GM23338 (cell line): ENCODE results near the gene ITGA8. TPM values are rescaled to one million over a fixed set of nuclear protein-coding genes. Genes with fewer than 3 reads are reported as not detected.

Source experiments
- ATAC-seq: fragments of 200-7000 bp; cut with Tn5 transposase; 3 replicates; pipeline ENCODE4 v1.9.1; 2020
- DNase-seq: peaks from one replicate; pipeline ENCODE4 v3.0.0-alpha.2; 2015; ENCODE audit warnings: low spot score
- H2AFZ ChIP-seq: fragments of 200-600 bp; sonication (generic); 2 replicates; pipeline ENCODE4 v1.8.0; 2016; ENCODE audit warnings: antibody characterized with exemption, mild to moderate bottlenecking, moderate library complexity
- H3F3A ChIP-seq: fragments of 200-600 bp; sonication (generic); replicated peaks from 2 replicates; pipeline ENCODE4 v1.8.0; 2017; ENCODE audit warnings: antibody characterized with exemption, mixed run types, low read depth
- H3K27ac ChIP-seq: fragments of 200-600 bp; sonication (generic); 2 replicates; pipeline ENCODE4 v1.6.1; 2016; ENCODE audit warnings: low read depth
- H3K27me3 ChIP-seq: fragments of 200-600 bp; sonication (generic); 2 replicates; pipeline ENCODE4 v1.8.0; 2016; ENCODE audit warnings: mild to moderate bottlenecking, mixed run types, moderate library complexity; ENCODE audit not compliant: insufficient read depth
- H3K36me3 ChIP-seq: fragments of 200-600 bp; sonication (generic); 2 replicates; pipeline ENCODE4 v1.8.0; 2016; ENCODE audit warnings: mild to moderate bottlenecking; ENCODE audit not compliant: insufficient read depth
- H3K4me1 ChIP-seq: fragments of 200-600 bp; sonication (generic); 2 replicates; pipeline ENCODE4 v1.8.0; 2016; ENCODE audit warnings: mild to moderate bottlenecking, moderate library complexity; ENCODE audit not compliant: insufficient read depth
- H3K4me2 ChIP-seq: fragments of 200-600 bp; sonication (generic); 2 replicates; pipeline ENCODE4 v1.7.1; 2017; ENCODE audit warnings: mixed run types
- H3K4me3 ChIP-seq: fragments of 200-600 bp; sonication (generic); 2 replicates; pipeline ENCODE4 v1.6.1; 2016; ENCODE audit warnings: mixed run types
- H3K79me2 ChIP-seq: fragments of 200-600 bp; sonication (generic); replicated peaks from 2 replicates; pipeline ENCODE4 v1.8.0; 2017; ENCODE audit warnings: mild to moderate bottlenecking; ENCODE audit not compliant: insufficient read depth
- H3K9me2 ChIP-seq: fragments of 200-600 bp; sonication (generic); 2 replicates; pipeline ENCODE4 v1.8.0; 2017; ENCODE audit not compliant: insufficient read depth
- H4K20me1 ChIP-seq: fragments of 200-600 bp; sonication (generic); replicated peaks from 2 replicates; pipeline ENCODE4 v1.8.0; 2017; ENCODE audit warnings: mild to moderate bottlenecking; ENCODE audit not compliant: insufficient read depth
- H3K27ac Mint-ChIP-seq: 2 replicates; pipeline ENCODE4 v1.8.0; 2020; ENCODE audit warnings: inconsistent platforms, mild to moderate bottlenecking, moderate library complexity, mixed read lengths
- H3K27me3 Mint-ChIP-seq: 3 replicates; pipeline ENCODE4 v1.8.0; 2022; ENCODE audit warnings: low read depth, mild to moderate bottlenecking, moderate library complexity, mixed read lengths, inconsistent platforms; ENCODE audit not compliant: insufficient read depth, poor library complexity
- H3K36me3 Mint-ChIP-seq: 3 replicates; pipeline ENCODE4 v1.8.0; 2021; ENCODE audit warnings: low read depth, mild to moderate bottlenecking, inconsistent platforms, moderate library complexity, mixed read lengths
- H3K4me1 Mint-ChIP-seq: 3 replicates; pipeline ENCODE4 v1.8.0; 2020; ENCODE audit warnings: mild to moderate bottlenecking, inconsistent platforms, mixed read lengths
- H3K4me3 Mint-ChIP-seq: 3 replicates; pipeline ENCODE4 v1.8.0; 2021; ENCODE audit warnings: moderate library complexity, mild to moderate bottlenecking, inconsistent platforms, mixed read lengths
- H3K9me3 Mint-ChIP-seq: 3 replicates; pipeline ENCODE4 v1.8.0; 2020; ENCODE audit warnings: moderate library complexity, mild to moderate bottlenecking, inconsistent platforms, mixed read lengths
- CREB1 ChIP-seq: fragments of 250-450 bp; sonication (Bioruptor Pico); IDR thresholded peaks from 2 replicates; pipeline ENCODE4 v1.5.0; 2020; ENCODE audit warnings: low read depth, mild to moderate bottlenecking, moderate library complexity
- EZH2 ChIP-seq: fragments of 200-600 bp; sonication (generic); IDR thresholded peaks from one replicate; pipeline ENCODE4 v1.8.0; 2017; ENCODE audit warnings: antibody characterized with exemption, mild to moderate bottlenecking, low read depth; ENCODE audit not compliant: unreplicated experiment
- EZH2phosphoT487 ChIP-seq: fragments of 200-600 bp; sonication (generic); IDR thresholded peaks from one replicate; pipeline ENCODE4 v1.8.1; 2018; ENCODE audit warnings: antibody characterized with exemption; ENCODE audit not compliant: unreplicated experiment
- JUNB ChIP-seq: IDR thresholded peaks from one replicate; pipeline ENCODE4 v1.6.1; 2016; ENCODE audit warnings: antibody characterized with exemption; ENCODE audit not compliant: unreplicated experiment
- NANOG ChIP-seq: IDR thresholded peaks from 2 replicates; pipeline ENCODE4 v1.6.1; 2016; ENCODE audit warnings: antibody characterized with exemption, borderline replicate concordance
- POLR2AphosphoS5 ChIP-seq: IDR thresholded peaks from 2 replicates; pipeline ENCODE4 v1.6.1; 2016; ENCODE audit warnings: antibody characterized with exemption, low read depth
- STAT1 ChIP-seq: IDR thresholded peaks from one replicate; pipeline ENCODE4 v1.6.1; 2016; ENCODE audit warnings: antibody characterized with exemption; ENCODE audit not compliant: unreplicated experiment
- ZNF114 ChIP-seq: fragments of 250-450 bp; sonication (Bioruptor Pico); IDR thresholded peaks from 2 replicates; pipeline ENCODE4 v1.5.0; 2020; ENCODE audit warnings: mild to moderate bottlenecking, moderate library complexity
- ZNF331 ChIP-seq: fragments of 250-450 bp; sonication (Bioruptor Pico); IDR thresholded peaks from 2 replicates; pipeline ENCODE4 v1.5.0; 2020; ENCODE audit warnings: low read depth, mild to moderate bottlenecking, moderate library complexity
- polyA plus RNA-seq: library from polyadenylated mRNA; unstranded; fragments of >200 nt; fragmentation: Nextera tagmentation; extraction: Ambion mirVana; gene quantifications from 2 replicates; pipeline ENCODE4 v1.2.1, GENCODE V29; 2016
- total RNA-seq: library from RNA; depleted of rRNA; stranded (reverse); fragments of >200 nt; shearing (Covaris generic); gene quantifications from 2 replicates; pipeline ENCODE4 v1.2.3, GENCODE V29; 2014
- TF ChIP-seq, protein P1 (sequence below): IDR thresholded peaks from one replicate; pipeline ENCODE4 v1.6.1; 2018; ENCODE audit warnings: antibody characterized with exemption; ENCODE audit not compliant: unreplicated experiment
- TF ChIP-seq, protein P2 (sequence below): fragments of 250-450 bp; sonication (Bioruptor Pico); IDR thresholded peaks from 2 replicates; pipeline ENCODE4 v1.5.0; 2020; ENCODE audit warnings: mild to moderate bottlenecking, moderate library complexity
- TF ChIP-seq, protein P3 (sequence below): IDR thresholded peaks from 2 replicates; pipeline ENCODE4 v1.6.1; 2016; ENCODE audit warnings: antibody characterized with exemption

Gene ITGA8
- total and polyA plus RNA-seq, 2 experiments from 2014 or later: not detected

DNA sequence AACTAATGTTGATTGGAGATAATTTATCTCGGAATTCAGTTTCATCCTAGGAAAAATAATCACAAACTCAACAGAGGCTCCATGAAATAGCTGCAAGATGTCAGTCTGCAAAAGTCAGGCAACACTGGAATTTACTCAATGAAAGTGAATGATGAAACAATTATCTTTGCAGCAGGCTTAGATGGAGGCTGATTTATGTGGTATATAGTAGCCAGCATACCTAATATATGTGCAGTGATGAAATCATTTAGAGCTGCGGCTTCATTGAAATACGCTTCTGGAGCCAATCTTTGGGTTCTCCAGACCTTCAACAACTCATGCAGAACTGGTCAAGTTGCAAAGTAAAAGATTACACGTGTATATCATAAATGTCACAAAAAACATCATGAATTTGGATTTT lies 113.3 kb downstream of the ITGA8 start:
- no peak for ATAC-seq
- H3K27me3 Mint-ChIP-seq: no peaks in the 10 kb centered on the region
- no peak for DNase-seq
- Histone ChIP-seq H3K27me3 (no peaks in the 10 kb centered on the region), H3K4me2 (no peak overlapping the region), H3K9me2 (no peaks in the 10 kb centered on the region), H3K4me1 (no peaks in the 10 kb centered on the region), H3K36me3 (no peaks in the 10 kb centered on the region), H3K27ac (no peak overlapping the region), H2AFZ (no peak overlapping the region), H3K79me2 (no peaks in the 10 kb centered on the region), H4K20me1 (no peaks in the 10 kb centered on the region), H3F3A (no peaks in the 10 kb centered on the region), H3K4me3 (no peak overlapping the region)
- H3K27ac Mint-ChIP-seq: no peak overlapping the region
- H3K4me1 Mint-ChIP-seq: no peaks in the 10 kb centered on the region
- TF ChIP-seq, protein P1, sequence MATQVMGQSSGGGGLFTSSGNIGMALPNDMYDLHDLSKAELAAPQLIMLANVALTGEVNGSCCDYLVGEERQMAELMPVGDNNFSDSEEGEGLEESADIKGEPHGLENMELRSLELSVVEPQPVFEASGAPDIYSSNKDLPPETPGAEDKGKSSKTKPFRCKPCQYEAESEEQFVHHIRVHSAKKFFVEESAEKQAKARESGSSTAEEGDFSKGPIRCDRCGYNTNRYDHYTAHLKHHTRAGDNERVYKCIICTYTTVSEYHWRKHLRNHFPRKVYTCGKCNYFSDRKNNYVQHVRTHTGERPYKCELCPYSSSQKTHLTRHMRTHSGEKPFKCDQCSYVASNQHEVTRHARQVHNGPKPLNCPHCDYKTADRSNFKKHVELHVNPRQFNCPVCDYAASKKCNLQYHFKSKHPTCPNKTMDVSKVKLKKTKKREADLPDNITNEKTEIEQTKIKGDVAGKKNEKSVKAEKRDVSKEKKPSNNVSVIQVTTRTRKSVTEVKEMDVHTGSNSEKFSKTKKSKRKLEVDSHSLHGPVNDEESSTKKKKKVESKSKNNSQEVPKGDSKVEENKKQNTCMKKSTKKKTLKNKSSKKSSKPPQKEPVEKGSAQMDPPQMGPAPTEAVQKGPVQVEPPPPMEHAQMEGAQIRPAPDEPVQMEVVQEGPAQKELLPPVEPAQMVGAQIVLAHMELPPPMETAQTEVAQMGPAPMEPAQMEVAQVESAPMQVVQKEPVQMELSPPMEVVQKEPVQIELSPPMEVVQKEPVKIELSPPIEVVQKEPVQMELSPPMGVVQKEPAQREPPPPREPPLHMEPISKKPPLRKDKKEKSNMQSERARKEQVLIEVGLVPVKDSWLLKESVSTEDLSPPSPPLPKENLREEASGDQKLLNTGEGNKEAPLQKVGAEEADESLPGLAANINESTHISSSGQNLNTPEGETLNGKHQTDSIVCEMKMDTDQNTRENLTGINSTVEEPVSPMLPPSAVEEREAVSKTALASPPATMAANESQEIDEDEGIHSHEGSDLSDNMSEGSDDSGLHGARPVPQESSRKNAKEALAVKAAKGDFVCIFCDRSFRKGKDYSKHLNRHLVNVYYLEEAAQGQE: no peak
- no peak for TF ChIP-seq CREB1 (CRISPR knock-in tag)
- TF ChIP-seq STAT1: no peak
- TF ChIP-seq, protein P2, sequence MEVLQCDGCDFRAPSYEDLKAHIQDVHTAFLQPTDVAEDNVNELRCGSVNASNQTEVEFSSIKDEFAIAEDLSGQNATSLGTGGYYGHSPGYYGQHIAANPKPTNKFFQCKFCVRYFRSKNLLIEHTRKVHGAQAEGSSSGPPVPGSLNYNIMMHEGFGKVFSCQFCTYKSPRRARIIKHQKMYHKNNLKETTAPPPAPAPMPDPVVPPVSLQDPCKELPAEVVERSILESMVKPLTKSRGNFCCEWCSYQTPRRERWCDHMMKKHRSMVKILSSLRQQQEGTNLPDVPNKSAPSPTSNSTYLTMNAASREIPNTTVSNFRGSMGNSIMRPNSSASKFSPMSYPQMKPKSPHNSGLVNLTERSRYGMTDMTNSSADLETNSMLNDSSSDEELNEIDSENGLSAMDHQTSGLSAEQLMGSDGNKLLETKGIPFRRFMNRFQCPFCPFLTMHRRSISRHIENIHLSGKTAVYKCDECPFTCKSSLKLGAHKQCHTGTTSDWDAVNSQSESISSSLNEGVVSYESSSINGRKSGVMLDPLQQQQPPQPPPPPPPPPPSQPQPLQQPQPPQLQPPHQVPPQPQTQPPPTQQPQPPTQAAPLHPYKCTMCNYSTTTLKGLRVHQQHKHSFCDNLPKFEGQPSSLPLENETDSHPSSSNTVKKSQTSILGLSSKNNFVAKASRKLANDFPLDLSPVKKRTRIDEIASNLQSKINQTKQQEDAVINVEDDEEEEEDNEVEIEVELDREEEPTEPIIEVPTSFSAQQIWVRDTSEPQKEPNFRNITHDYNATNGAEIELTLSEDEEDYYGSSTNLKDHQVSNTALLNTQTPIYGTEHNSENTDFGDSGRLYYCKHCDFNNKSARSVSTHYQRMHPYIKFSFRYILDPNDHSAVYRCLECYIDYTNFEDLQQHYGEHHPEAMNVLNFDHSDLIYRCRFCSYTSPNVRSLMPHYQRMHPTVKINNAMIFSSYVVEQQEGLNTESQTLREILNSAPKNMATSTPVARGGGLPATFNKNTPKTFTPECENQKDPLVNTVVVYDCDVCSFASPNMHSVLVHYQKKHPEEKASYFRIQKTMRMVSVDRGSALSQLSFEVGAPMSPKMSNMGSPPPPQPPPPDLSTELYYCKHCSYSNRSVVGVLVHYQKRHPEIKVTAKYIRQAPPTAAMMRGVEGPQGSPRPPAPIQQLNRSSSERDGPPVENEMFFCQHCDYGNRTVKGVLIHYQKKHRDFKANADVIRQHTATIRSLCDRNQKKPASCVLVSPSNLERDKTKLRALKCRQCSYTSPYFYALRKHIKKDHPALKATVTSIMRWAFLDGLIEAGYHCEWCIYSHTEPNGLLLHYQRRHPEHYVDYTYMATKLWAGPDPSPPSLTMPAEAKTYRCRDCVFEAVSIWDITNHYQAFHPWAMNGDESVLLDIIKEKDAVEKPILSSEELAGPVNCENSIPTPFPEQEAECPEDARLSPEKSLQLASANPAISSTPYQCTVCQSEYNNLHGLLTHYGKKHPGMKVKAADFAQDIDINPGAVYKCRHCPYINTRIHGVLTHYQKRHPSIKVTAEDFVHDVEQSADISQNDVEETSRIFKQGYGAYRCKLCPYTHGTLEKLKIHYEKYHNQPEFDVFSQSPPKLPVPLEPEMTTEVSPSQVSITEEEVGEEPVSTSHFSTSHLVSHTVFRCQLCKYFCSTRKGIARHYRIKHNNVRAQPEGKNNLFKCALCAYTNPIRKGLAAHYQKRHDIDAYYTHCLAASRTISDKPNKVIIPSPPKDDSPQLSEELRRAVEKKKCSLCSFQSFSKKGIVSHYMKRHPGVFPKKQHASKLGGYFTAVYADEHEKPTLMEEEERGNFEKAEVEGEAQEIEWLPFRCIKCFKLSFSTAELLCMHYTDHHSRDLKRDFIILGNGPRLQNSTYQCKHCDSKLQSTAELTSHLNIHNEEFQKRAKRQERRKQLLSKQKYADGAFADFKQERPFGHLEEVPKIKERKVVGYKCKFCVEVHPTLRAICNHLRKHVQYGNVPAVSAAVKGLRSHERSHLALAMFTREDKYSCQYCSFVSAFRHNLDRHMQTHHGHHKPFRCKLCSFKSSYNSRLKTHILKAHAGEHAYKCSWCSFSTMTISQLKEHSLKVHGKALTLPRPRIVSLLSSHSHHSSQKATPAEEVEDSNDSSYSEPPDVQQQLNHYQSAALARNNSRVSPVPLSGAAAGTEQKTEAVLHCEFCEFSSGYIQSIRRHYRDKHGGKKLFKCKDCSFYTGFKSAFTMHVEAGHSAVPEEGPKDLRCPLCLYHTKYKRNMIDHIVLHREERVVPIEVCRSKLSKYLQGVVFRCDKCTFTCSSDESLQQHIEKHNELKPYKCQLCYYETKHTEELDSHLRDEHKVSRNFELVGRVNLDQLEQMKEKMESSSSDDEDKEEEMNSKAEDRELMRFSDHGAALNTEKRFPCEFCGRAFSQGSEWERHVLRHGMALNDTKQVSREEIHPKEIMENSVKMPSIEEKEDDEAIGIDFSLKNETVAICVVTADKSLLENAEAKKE (CRISPR knock-in tag): no peak
- no peak for TF ChIP-seq EZH2phosphoT487
- no peak for TF ChIP-seq ZNF331 (CRISPR knock-in tag)
- TF ChIP-seq POLR2AphosphoS5: no peak
- TF ChIP-seq, protein P3, sequence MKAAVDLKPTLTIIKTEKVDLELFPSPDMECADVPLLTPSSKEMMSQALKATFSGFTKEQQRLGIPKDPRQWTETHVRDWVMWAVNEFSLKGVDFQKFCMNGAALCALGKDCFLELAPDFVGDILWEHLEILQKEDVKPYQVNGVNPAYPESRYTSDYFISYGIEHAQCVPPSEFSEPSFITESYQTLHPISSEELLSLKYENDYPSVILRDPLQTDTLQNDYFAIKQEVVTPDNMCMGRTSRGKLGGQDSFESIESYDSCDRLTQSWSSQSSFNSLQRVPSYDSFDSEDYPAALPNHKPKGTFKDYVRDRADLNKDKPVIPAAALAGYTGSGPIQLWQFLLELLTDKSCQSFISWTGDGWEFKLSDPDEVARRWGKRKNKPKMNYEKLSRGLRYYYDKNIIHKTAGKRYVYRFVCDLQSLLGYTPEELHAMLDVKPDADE: no peak
- TF ChIP-seq EZH2: no peak
- TF ChIP-seq JUNB: no peak
- TF ChIP-seq NANOG: no peak
- TF ChIP-seq ZNF114 (CRISPR knock-in tag): no peak
- no peaks in the 10 kb centered on the region for H3K9me3 Mint-ChIP-seq
- no peak overlapping the region for H3K4me3 Mint-ChIP-seq
- H3K36me3 Mint-ChIP-seq: no peaks in the 10 kb centered on the region
